Lower leg skin (tissue), 3 donors: ENCODE data around the gene PPP2R5E.

Source experiments
- CTCF ChIP-seq, 3 donors: fragments of 450-650 bp; IDR thresholded peaks; one replicate each; pipeline ENCODE4 v1.5.1; 2016; ENCODE audit warnings: antibody characterized with exemption in 3 of 3, mild to moderate bottlenecking in 3 of 3, moderate library complexity in 2 of 3
- POLR2A ChIP-seq, 2 donors: fragments of 450-650 bp; IDR thresholded peaks; one replicate each; pipeline ENCODE4 v1.6.1; 2016 to 2017; ENCODE audit warnings: antibody characterized with exemption in 2 of 2, mild to moderate bottlenecking in 1 of 2, moderate library complexity in 1 of 2

GRCh38 chr14:63512861-63513260 lies 30.3 kb downstream of the PPP2R5E start:
- TF ChIP-seq POLR2A (IDR thresholded peaks at IDR 0.05) (no peak), CTCF (IDR thresholded peaks at IDR 0.05) (no peak)
